ENCODE results near the gene TWSG1.
"Not testable (repeated sequence)": the region's sequence is repeated elsewhere in the genome, so short reads cannot be mapped to it uniquely, and the experiment has no call there.

The TWSG1 gene

GRCh38 chr18:9335697-9336045, 1.1 kb downstream of the TWSG1 start:
- no peak for DNase-seq (ENCODE audit: low spot score)

GRCh38 chr18:9336827-9337226, 2.3 kb downstream of the TWSG1 start:
- DNase-seq (ENCODE audit: low spot score) = no peak

GRCh38 chr18:9337873-9338272, 3.3 kb downstream of the TWSG1 start:
- DNase-seq (ENCODE audit: low spot score) = peak; percentile 15

GRCh38 chr18:9340472-9340871, 5.9 kb downstream of the TWSG1 start:
- no peak for DNase-seq (ENCODE audit: low spot score)

- DNase-seq (ENCODE audit: low spot score) = no peak
Observed at GRCh38 chr18:9343577-9343976, 9.0 kb downstream of the TWSG1 start.

GRCh38 chr18:9346775-9347174, 12.2 kb downstream of the TWSG1 start:
- no peak for DNase-seq (ENCODE audit: low spot score)

GRCh38 chr18:9348079-9348671, 13.6 kb downstream of the TWSG1 start:
- peak; percentile 18 for DNase-seq (ENCODE audit: low spot score)

- no peak for DNase-seq (ENCODE audit: low spot score)
Observed at GRCh38 chr18:9348766-9349165, 14.2 kb downstream of the TWSG1 start.

- peak; percentile 62 for DNase-seq (ENCODE audit: low spot score)
Observed at GRCh38 chr18:9353596-9353995, 19.0 kb downstream of the TWSG1 start.

- peak; percentile 63 for DNase-seq (ENCODE audit: low spot score)
Observed at GRCh38 chr18:9354256-9354655, 19.7 kb downstream of the TWSG1 start.

GRCh38 chr18:9356976-9357375, 22.4 kb downstream of the TWSG1 start:
- DNase-seq (ENCODE audit: low spot score) = no peak

- no peak for DNase-seq (ENCODE audit: low spot score)
Observed at GRCh38 chr18:9359796-9360195, 25.2 kb downstream of the TWSG1 start.

GRCh38 chr18:9361191-9361590, 26.6 kb downstream of the TWSG1 start:
- no peak for DNase-seq (ENCODE audit: low spot score)

- DNase-seq (ENCODE audit: low spot score) = no peak
Observed at GRCh38 chr18:9362869-9363268, 28.3 kb downstream of the TWSG1 start.

- no peak for DNase-seq (ENCODE audit: low spot score)
Observed at GRCh38 chr18:9364242-9364641, 29.7 kb downstream of the TWSG1 start.

- no peak for DNase-seq (ENCODE audit: low spot score)
Observed at GRCh38 chr18:9365406-9365805, 30.8 kb downstream of the TWSG1 start.

- DNase-seq (ENCODE audit: low spot score) = peak; percentile 56
Observed at GRCh38 chr18:9366126-9366714, 31.6 kb downstream of the TWSG1 start.

GRCh38 chr18:9373254-9373653, 38.7 kb downstream of the TWSG1 start:
- not testable (repeated sequence) for DNase-seq (ENCODE audit: low spot score)

- no peak for DNase-seq (ENCODE audit: low spot score)
Observed at GRCh38 chr18:9379118-9379517, 44.5 kb downstream of the TWSG1 start.

- no peak for DNase-seq (ENCODE audit: low spot score)
Observed at GRCh38 chr18:9380101-9380500, 45.5 kb downstream of the TWSG1 start.

- peak; percentile 39 for DNase-seq (ENCODE audit: low spot score)
Observed at GRCh38 chr18:9380621-9381395, 46.2 kb downstream of the TWSG1 start.

GRCh38 chr18:9386879-9387278, 52.3 kb downstream of the TWSG1 start:
- DNase-seq (ENCODE audit: low spot score) = no peak

GRCh38 chr18:9387891-9388290, 53.3 kb downstream of the TWSG1 start:
- no peak for DNase-seq (ENCODE audit: low spot score)

- DNase-seq (ENCODE audit: low spot score) = no peak
Observed at GRCh38 chr18:9389706-9390105, 55.1 kb downstream of the TWSG1 start.
